PC-9 (cell line): ENCODE measurements around the gene PFDN2. TPM values are rescaled to one million over a fixed set of nuclear protein-coding genes. Genes with fewer than 3 reads are reported as not detected.
A peak's percentile ranks its signal among the peaks of the same experiment; 100 is the strongest.

Experiments used
- BruUV-seq: library from RNA; stranded (reverse); fragments of 400-500 nt; replicated peaks from 2 replicates; lab custom pipeline; 2021; lab: Mats Ljungman, UMichigan
- CTCF ChIA-PET: fragments of 300-600 bp; sonication (Branson Sonifier 250); formaldehyde crosslinking; loops from one replicate; lab custom pipeline; 2022; ENCODE audit warnings: antibody characterized with exemption; lab: Charles Lee
- POLR2A ChIA-PET: fragments of 300-600 bp; sonication (Branson Sonifier 250); formaldehyde crosslinking; loops from one replicate; lab custom pipeline; 2022; ENCODE audit warnings: antibody characterized with exemption; ENCODE audit not compliant: unreplicated experiment; lab: Charles Lee
- DNase-seq, 2 experiments: peaks; one replicate each; pipeline versions ENCODE4 v3.0.0 to v3.0.0-alpha.2; 2015 to 2022; ENCODE audit warnings: mixed read lengths in 1 of 2
- H2AFZ ChIP-seq: fragments of 200-600 bp; sonication (generic); 2 replicates; pipeline ENCODE4 v1.8.1; 2017; ENCODE audit warnings: antibody characterized with exemption
- H3F3A ChIP-seq: fragments of 200-600 bp; sonication (generic); 2 replicates; pipeline ENCODE4 v1.8.1; 2017; ENCODE audit warnings: antibody characterized with exemption, mild to moderate bottlenecking, low read depth; ENCODE audit not compliant: insufficient read depth
- H3K27ac ChIP-seq: fragments of 200-600 bp; sonication (generic); 2 replicates; pipeline ENCODE4 v1.6.1; 2016; ENCODE audit warnings: mixed run types
- H3K27me3 ChIP-seq: fragments of 200-600 bp; sonication (generic); 2 replicates; pipeline ENCODE4 v1.6.1; 2016; ENCODE audit warnings: low read depth, mixed run types; ENCODE audit not compliant: insufficient read depth
- H3K36me3 ChIP-seq: fragments of 200-600 bp; sonication (generic); 2 replicates; pipeline ENCODE4 v1.6.1; 2016; ENCODE audit warnings: low read depth, mixed run types
- H3K4me1 ChIP-seq: fragments of 200-600 bp; sonication (generic); replicated peaks from 2 replicates; pipeline ENCODE4 v1.6.1; 2016; ENCODE audit warnings: mixed run types; ENCODE audit not compliant: insufficient read depth
- H3K4me2 ChIP-seq: fragments of 200-600 bp; sonication (generic); 2 replicates; pipeline ENCODE4 v1.6.1; 2017; ENCODE audit warnings: mixed run types
- H3K4me3 ChIP-seq: fragments of 200-600 bp; sonication (generic); 2 replicates; pipeline ENCODE4 v1.6.1; 2016; ENCODE audit warnings: mixed run types
- H3K79me2 ChIP-seq: fragments of 200-600 bp; sonication (generic); 2 replicates; pipeline ENCODE4 v1.6.1; 2017; ENCODE audit warnings: low read depth, mixed run types
- H3K9me2 ChIP-seq: fragments of 200-600 bp; sonication (generic); 2 replicates; pipeline ENCODE4 v1.8.1; 2017; ENCODE audit warnings: mild to moderate bottlenecking; ENCODE audit not compliant: insufficient read depth
- H3K9me3 ChIP-seq: fragments of 200-600 bp; sonication (generic); 2 replicates; pipeline ENCODE4 v1.8.1; 2016; ENCODE audit warnings: low read depth; ENCODE audit not compliant: insufficient read depth
- H4K20me1 ChIP-seq: fragments of 200-600 bp; sonication (generic); 2 replicates; pipeline ENCODE4 v1.8.1; 2017; ENCODE audit not compliant: insufficient read depth
- CTCF ChIP-seq: fragments of 200-600 bp; sonication (generic); conservative IDR thresholded peaks from 2 replicates; pipeline ENCODE4 v1.6.1; 2017; ENCODE audit warnings: mixed run types, antibody characterized with exemption, mild to moderate bottlenecking, moderate library complexity
- EZH2 ChIP-seq: fragments of 200-600 bp; sonication (generic); IDR thresholded peaks from 2 replicates; pipeline ENCODE4 v1.8.0; 2017; ENCODE audit warnings: antibody characterized with exemption, low read depth
- intact Hi-C: fragments of 100-400 bp; cut with micrococcal nuclease; formaldehyde crosslinking; loops from one replicate; pipeline ENCODE4 v1.10.0; 2022; ENCODE audit not compliant: unreplicated experiment
- total RNA-seq: library from RNA; stranded (reverse); gene quantifications from 2 replicates; pipeline ENCODE4 v1.2.3, GENCODE V29; 2021

The PFDN2 gene
- total RNA-seq, 1 experiment from 2014 or later, result 74.4 TPM

GRCh38 chr1:161100556-161100955 lies 17.3 kb downstream of the PFDN2 start:
- Histone ChIP-seq H3K9me2 (no peaks in the 10 kb centered on the region), H3K27ac (no peak overlapping the region), H3F3A (peaks cover 48% of the 10 kb centered on the region), H3K9me3 (no peaks in the 10 kb centered on the region), H3K36me3 (0 out of 2 replicates have a peak, but pooled peaks cover 7% of the 10 kb centered on the region), H4K20me1 (peaks cover 33% of the 10 kb centered on the region; the same call in 1 of the 2 replicates), H3K4me3 (no peak overlapping the region), H3K27me3 (no peaks in the 10 kb centered on the region), H3K4me1 (peaks cover 13% of the 10 kb centered on the region), H2AFZ (no peak overlapping the region), H3K4me2 (no peak overlapping the region), H3K79me2 (peaks cover 10% of the 10 kb centered on the region)
- no peak for DNase-seq
- intact Hi-C loops, result no loop called here
- POLR2A ChIA-PET, result no interaction called here
- BruUV-seq, result no TSS peak
- TF ChIP-seq EZH2, result no peak
- CTCF ChIA-PET, result interaction anchor here (0.7 kb wide), 1 partner anchor 17 kb away, joined by 3 read pairs; the partner anchor contains the start of genes NIT1 and PFDN2

- H3F3A ChIP-seq, result peaks cover 44% of the 10 kb centered on the region
- H3K4me2 ChIP-seq, result peak overlapping the region; percentile 91; the same call in 1 of the 2 replicates
- H4K20me1 ChIP-seq, result peaks cover 25% of the 10 kb centered on the region; the same call in 1 of the 2 replicates
- intact Hi-C loops, result loop anchor here (2.0 kb wide), 1 partner anchor 34 kb away; the partner anchor contains the start of gene DEDD
- peaks cover 5% of the 10 kb centered on the region; the same call in 1 of the 2 replicates for H3K79me2 ChIP-seq
- BruUV-seq, result no TSS peak
- H3K36me3 ChIP-seq, result 0 out of 2 replicates have a peak, but pooled peaks cover 7% of the 10 kb centered on the region
- no peak for DNase-seq
- H3K4me1 ChIP-seq, result peaks cover 13% of the 10 kb centered on the region
- H3K27ac ChIP-seq, result no peak overlapping the region
- no peaks in the 10 kb centered on the region for H3K9me2 ChIP-seq
- ChIA-PET CTCF (interaction anchor here (0.6 to 1.2 kb wide), 3 partner anchors 28 to 109 kb away, joined by 4 to 12 read pairs (median 5); no protein-coding TSS in a partner anchor), POLR2A (no interaction called here)
- no peaks in the 10 kb centered on the region for H3K27me3 ChIP-seq
- H2AFZ ChIP-seq, result no peak overlapping the region
- no peak overlapping the region for H3K4me3 ChIP-seq
- no peaks in the 10 kb centered on the region for H3K9me3 ChIP-seq
- no peak for TF ChIP-seq CTCF
- TF ChIP-seq EZH2, result no peak
These were observed 18.6 kb downstream of the PFDN2 start for GRCh38 chr1:161099090-161099802.

- no peaks in the 10 kb centered on the region for H3K79me2 ChIP-seq
- POLR2A ChIA-PET, result interaction anchor here (0.6 kb wide), 2 partner anchors 109 to 127 kb away, joined by 5 to 9 read pairs; no protein-coding TSS in a partner anchor
These were observed 19.4 kb downstream of the PFDN2 start, which contains the start of gene KLHDC9 for GRCh38 chr1:161098210-161099068. TSS of gene KLHDC9 (plus strand) at chr1:161098361. CDS start at chr1:161098536, 175 bp downstream.

More at GRCh38 chr1:161098210-161099068, 19.4 kb downstream of the PFDN2 start, which contains the start of gene KLHDC9:
- Histone ChIP-seq H3K4me3 (peak within 1 kb of the TSS; percentile 66), H2AFZ (peak within 1 kb of the TSS; percentile 86), H3K4me1 (peaks cover 16% of the 10 kb centered on the region), H3K27ac (no peak within 1 kb of the TSS), H3K27me3 (no peaks in the 10 kb centered on the region), H3K9me3 (no peaks in the 10 kb centered on the region), H3K9me2 (no peaks in the 10 kb centered on the region), H3K36me3 (0 out of 2 replicates have a peak, but pooled peaks cover 7% of the 10 kb centered on the region), H3K4me2 (peak within 1 kb of the TSS; percentile 91), H4K20me1 (peaks cover 17% of the 10 kb centered on the region; the same call in 1 of the 2 replicates), H3F3A (peaks cover 37% of the 10 kb centered on the region)
- DNase-seq, result peak; percentile 80 to 84
- no TSS peak for BruUV-seq
- intact Hi-C loops, result loop anchor here (1.0 to 2.0 kb wide), 3 partner anchors 34 to 101 kb away; partner anchors contain the start of genes DEDD and USF1
- no peak for TF ChIP-seq CTCF
- CTCF ChIA-PET, result interaction anchor here (0.6 to 1.4 kb wide), 8 partner anchors 22 to 127 kb away, joined by 3 to 12 read pairs (median 4); partner anchors contain the start of gene USF1
